GM19239 (cell line): ENCODE measurements around the gene HPS4.
A peak's percentile ranks its signal among the peaks of the same experiment; 100 is the strongest.

Source experiments
- DNase-seq: peaks from one replicate; pipeline ENCODE4 v3.0.0; 2011; ENCODE audit warnings: low spot score; ENCODE audit not compliant: insufficient read length
- FAIRE-seq: peaks from 2 replicates; lab custom pipeline; 2011; peaks lifted over from hg19 to GRCh38; lab: Jason Lieb, UNC

Gene HPS4

DNA sequence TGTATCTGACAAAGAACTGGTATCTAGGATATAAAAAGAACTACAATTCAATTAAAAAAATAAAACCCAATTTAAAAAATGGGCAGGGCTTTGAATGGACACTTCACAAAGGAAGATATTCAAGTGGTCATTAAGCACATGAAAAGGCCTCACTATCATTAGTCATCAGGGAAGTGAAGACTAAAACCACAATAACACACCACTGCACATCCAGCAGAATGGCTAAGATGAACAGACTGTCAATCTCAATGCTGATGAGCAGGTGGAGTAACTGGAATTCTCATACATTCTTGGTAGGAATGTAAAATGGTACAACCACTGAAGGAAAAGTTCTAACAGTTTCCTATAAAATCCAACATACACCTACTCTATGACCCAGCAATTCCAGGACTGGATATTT, 8.9 kb downstream of the HPS4 start:
- FAIRE-seq (no peak), DNase-seq (no peak)

DNA sequence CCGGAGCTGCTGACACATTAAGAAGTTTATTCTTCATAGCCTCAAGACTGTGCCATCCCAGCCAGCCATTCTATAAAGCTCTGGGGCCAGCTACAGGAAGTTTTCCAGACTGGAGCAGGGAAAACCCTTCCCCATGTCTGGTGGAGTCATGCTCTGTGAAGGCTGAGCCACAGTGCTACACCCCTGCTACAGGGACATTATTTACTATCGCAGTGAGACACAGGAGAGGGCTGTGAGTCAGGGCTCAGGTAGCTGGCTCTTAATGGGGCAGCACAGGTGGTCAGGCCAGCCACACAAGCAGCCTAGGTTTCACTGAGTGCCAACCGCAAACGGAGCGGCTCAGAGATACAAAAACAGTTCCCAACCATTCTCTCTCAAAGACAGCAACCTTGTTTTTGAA, 12.1 kb downstream of the HPS4 start:
- no peak for DNase-seq

DNA sequence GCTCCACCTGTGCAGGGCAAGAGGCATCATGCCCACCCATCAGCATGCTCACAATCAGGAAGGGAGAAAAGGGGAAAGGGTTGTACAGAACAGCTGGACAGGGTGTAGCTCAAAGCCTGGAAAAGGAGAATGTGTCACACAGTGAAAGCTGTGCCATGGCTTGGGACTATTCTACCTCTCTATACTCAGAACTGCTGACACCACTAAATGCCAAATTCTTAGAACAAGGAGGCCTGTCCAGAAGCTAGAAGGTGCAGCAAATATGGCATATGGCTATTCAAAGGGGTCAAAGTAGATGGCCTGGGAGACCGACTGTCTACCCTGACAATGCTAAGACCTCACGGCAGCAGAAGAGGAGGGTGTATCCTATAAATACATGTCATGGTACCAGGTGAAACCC, 12.8 kb downstream of the HPS4 start:
- DNase-seq (no peak), FAIRE-seq (no peak)

More for the DNA sequence above, 12.1 kb downstream of the HPS4 start:
- no peak for FAIRE-seq

DNA sequence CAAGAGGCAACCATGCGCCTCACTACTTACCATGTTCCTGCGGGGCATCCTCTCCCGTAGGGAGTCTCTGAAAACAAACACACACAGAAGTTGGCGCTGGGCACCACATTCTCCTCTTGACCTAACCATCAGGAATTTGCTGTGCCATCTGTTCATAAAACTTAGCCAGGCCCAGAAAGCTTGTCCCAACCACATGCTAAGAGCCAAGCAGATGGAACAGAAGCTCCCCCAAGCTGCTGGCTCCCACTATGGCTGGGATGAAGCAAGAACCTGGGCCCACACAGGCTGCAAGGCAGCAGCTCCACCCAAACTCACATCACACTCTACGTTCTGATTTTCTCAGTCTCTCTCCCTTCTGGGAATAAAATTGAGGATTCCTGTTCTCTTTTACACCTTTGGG, 17.4 kb downstream of the HPS4 start:
- DNase-seq (no peak), FAIRE-seq (no peak)

DNA sequence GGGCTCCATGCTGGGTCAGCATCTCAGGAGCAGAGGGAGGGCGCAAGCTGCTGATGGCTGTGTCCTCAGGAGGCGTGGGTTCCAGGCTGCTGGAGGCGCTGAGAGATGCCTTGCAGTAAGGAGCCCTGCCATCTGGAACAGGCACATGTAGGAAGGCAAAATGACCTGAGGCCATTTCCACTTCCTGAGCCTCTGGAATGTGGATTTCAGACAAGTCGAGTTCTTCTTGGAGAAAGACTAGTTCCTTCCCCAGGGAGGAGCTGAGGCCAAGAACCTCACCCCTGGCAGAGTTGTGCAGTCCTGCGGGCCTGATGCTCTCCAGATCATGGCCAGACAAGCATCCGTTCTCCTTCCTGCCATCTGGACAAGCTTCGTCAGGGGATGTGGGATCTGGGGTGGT, 19.3 kb downstream of the HPS4 start:
- DNase-seq = no peak
- FAIRE-seq = no peak

GRCh38 chr22:26463688-26464087, 19.9 kb downstream of the HPS4 start:
- DNase-seq = no peak

GRCh38 chr22:26463101-26463661, 20.4 kb downstream of the HPS4 start:
- FAIRE-seq = no peak
- DNase-seq = no peak

More at GRCh38 chr22:26463688-26464087, 19.9 kb downstream of the HPS4 start:
- no peak for FAIRE-seq

DNA sequence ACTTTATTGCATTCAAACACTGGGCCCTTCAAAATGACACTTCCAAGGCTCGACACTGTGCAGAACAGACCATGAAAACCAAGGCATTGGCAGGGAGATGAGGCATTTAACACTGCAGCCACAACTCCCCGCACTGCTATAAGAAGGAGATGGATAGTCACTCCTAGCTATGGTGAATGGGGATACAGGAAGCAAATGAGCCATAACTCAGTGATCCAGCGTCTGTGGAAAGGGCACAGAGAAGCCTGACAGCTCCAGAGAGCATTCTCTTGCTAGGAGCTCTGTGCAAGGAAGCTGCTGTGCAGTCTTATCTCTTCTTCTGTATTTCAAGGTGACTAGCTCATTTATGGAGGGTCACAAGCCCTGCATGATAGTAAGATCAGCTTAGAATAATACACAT, 20.9 kb downstream of the HPS4 start:
- FAIRE-seq (no peak), DNase-seq (no peak)

DNA sequence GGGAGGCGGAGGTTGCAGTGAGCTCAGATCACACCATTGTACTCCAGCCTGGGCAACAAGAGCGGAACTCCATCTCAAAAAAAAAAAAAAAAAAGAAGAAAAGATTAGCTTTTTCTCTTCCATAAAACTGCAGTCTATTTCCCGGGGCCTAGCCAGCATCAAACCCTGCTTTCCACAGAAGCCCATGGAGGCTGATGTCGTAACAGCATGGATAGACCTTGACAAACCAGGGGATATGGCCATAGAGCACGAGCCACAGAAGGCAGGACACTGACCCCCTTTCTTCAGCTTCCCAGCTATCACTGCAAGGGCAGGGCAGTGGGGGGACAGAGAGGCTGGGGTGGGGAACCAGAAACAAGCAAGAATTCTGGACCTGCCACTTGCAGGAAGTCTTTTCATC, 21.5 kb downstream of the HPS4 start:
- FAIRE-seq (no peak), DNase-seq (no peak)

- no peak for FAIRE-seq
- peak; percentile 44 for DNase-seq
These were observed 22.3 kb downstream of the HPS4 start for GRCh38 chr22:26461188-26461810.

GRCh38 chr22:26460202-26460601, 23.4 kb downstream of the HPS4 start:
- FAIRE-seq = no peak
- no peak for DNase-seq

- no peak for DNase-seq
- FAIRE-seq = no peak
These were observed 25.8 kb downstream of the HPS4 start for GRCh38 chr22:26457661-26458272.

GRCh38 chr22:26453812-26454500, 29.6 kb downstream of the HPS4 start:
- FAIRE-seq = no peak
- DNase-seq = no peak

DNA sequence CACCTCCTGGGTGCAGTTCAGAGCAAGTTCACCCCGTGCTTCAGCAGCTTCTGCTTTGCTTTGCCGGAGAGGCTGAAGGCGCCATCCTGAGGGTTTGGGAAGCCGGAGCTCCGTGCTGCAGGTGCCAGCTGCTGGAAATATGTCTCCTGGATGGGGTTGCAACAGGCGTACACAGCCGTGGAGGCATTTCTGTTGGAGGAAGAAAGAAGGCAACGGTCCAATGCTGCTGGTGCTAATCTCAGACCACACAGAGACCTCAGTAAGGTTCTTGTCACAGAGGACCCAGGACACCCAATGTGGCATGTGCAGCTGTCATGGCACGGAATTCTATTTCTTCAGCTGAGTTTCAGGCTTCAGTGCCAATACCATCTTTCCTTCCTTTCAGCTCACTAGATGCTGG, 30.4 kb downstream of the HPS4 start:
- no peak for DNase-seq

DNA sequence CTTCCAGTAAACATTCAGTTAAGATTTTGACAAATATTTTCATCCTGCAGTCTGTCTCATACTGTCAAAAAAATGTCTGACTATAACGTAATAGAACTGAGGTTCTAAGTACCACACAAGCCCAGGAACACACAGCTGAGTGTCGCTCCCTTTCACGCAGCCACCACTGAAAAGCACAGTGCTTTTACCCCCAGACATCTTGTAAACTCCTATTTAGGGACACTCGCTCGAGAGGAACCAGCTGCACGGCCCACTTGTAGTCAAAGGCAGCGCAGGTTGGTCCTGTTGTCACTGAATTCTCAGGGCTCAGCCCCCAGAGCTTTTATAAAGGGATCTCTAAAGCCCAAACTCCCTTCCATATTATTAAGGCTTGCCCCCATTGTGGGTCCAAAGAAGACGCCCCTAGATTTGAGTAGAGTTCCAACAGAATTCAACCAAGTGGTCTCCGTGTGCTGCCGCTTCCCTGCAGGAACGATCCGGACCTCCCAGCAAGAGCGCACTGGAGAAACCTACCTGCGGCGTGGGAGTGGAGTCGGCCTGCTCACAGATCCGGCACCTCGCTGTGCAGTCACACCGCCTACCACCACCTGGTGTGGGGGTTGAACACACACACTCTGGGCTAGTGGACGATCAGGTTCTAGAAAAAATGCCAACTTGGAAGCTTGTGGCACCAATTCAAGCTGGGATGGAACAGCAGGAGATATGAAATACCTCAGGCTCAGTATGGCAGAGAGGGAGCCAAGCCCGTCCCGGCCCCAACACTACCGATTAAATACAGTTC, 31.2 kb downstream of the HPS4 start:
- FAIRE-seq (no peak), DNase-seq (no peak)

More for the DNA sequence above, 30.4 kb downstream of the HPS4 start:
- FAIRE-seq = no peak

- FAIRE-seq (no peak), DNase-seq (no peak)
These were observed 33.0 kb downstream of the HPS4 start for GRCh38 chr22:26450453-26451185.

DNA sequence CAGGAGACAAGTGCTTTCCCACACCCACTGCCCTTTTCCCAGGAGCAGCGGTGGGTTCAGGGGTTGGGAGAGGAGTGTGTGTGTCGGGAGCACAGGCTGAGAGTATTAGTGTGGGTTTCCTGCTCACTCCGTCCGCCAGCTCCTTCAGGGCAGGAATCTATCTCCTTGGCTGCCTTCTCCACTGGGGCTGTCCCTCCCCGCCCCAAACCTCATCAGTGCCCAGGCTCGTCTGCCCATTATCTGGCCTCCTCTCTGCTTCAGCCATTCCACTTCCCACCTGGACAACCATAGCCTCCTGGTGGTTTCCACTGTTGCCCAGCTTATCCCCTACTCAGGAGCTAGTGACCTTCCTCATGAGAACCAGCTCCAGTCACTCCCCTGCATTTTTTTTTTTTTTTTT, 34.6 kb downstream of the HPS4 start:
- FAIRE-seq (no peak), DNase-seq (no peak)

DNA sequence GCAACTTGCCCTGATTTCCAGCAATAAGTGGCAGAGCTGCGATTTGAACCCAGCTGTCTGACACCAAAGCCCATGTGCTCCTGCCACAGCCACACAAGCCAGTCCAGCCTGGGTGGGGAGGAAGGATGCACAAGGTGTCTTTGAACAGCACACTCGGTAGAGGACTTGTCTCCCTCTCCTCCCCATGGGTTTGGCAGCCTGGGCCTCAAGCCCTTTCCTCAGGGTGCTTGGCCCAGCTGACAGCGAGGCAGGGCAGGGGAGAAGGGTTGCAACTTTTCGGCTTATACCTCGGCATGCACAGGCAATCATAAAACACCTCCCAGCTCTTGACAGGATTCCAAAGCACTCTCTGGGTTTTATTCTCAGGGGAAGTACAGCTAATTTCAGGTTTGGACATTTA, 35.2 kb downstream of the HPS4 start:
- DNase-seq (no peak), FAIRE-seq (no peak)

DNA sequence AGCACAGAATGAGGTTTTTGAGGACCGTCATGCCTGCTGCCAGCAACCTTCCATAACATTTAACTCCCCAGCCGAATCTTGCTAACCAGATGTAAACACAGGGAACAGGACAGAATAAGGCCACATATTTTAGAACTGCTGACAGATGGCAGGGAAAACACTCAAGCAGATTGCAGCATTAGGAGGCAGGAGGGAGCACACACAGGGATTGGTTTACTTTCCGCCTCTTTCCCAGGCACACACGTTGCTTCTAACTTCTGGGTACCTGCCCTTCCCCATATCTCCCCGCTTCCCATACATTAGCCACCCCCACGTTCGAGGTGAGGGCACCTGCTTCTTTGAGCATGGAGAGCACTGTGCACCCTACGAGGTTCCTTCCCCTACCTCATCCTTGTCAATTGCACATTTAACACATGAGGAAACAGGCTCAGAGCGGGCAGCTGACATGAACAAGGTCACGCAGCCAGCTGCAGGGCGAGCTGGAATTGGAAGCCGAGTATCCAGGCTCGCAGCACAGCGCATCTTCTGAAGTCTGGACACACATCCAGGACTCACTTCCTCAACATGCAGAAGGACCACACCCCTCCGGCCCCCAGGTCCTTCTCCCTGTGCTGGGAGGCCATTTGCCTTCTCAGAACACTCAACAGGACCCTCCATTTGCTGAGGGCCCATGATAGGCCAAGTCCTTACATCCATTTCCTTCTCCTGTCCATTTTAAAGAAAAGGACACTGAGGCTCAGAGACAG, 35.8 kb downstream of the HPS4 start:
- no peak for FAIRE-seq

More for the DNA sequence above, 35.8 kb downstream of the HPS4 start:
- no peak for DNase-seq
